Measurements from ENCODE around the gene ATP5PO. TPM values are rescaled to one million over a fixed set of nuclear protein-coding genes. Genes with fewer than 3 reads are reported as not detected.

The ATP5PO gene
- total RNA-seq, 1 experiment from 2014 or later = 386 TPM

DNA sequence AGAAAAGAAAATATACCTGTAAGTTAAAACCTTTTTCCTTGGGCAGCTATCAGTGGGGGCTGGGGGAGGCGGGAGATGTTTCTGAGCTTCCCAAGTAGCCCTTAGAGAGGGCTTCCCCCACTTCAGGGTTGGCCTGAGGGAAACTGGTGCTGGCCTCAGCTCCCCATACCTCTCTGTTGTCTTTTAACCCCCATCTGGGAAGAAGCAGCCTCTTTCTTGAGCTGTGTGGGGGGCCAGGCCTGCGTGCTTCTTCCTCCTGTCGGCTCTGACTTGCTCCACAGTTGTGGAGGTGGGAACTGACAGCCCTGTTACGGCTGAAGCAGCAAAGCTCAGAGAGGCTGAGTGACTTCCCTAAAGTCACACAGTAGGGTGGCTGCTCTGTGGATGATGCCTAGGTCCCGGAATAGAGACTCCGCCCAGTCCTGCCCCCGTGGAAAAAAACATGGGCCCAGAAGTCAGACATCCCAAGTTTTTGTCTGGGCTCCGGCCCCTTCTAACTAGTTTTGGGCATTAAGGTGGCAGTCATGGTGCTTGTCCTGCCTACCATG is 55.2 kb downstream of the ATP5PO start:
- ChIA-PET POLR2A (ENCODE audit: unreplicated experiment) (no interaction called here), CTCF (no interaction called here)
- H3K36me3 ChIP-seq (ENCODE audit: low read depth, low read length) = no peaks in the 10 kb centered on the region
- no TSS peak for BruUV-seq (replicated peaks)
- no peak overlapping the region for H3K4me3 ChIP-seq (ENCODE audit: low read length)
- H3F3A ChIP-seq (ENCODE audit: low read length, unreplicated experiment) = no peaks in the 10 kb centered on the region
- intact Hi-C loops (cut with micrococcal nuclease) = no loop called here
- DNase-seq (no peak), ATAC-seq (no peak)
- no peaks in the 10 kb centered on the region for H3K79me2 ChIP-seq (ENCODE audit: low read length)
- no peak overlapping the region for H3K27ac ChIP-seq (ENCODE audit: low read length)
- H2AFZ ChIP-seq (ENCODE audit: low read length) = no peak overlapping the region
- H3K9me2 ChIP-seq (replicated peaks; ENCODE audit: low read length) = no peaks in the 10 kb centered on the region
- H3K27me3 ChIP-seq (ENCODE audit: low read length) = no peaks in the 10 kb centered on the region
- H3K4me1 ChIP-seq (ENCODE audit: insufficient read depth, low read length) = no peaks in the 10 kb centered on the region
- no peaks in the 10 kb centered on the region for H3K9me3 ChIP-seq (ENCODE audit: low read length)
- no peaks in the 10 kb centered on the region for H4K20me1 ChIP-seq (ENCODE audit: low read length)
- H3K4me2 ChIP-seq (ENCODE audit: low read length) = no peak overlapping the region
- no peak overlapping the region for H3K9ac ChIP-seq (ENCODE audit: low read length)
- TF ChIP-seq EZH2phosphoT487 (IDR thresholded peaks at IDR 0.05; ENCODE audit: borderline replicate concordance, low read length) = no peak

DNA sequence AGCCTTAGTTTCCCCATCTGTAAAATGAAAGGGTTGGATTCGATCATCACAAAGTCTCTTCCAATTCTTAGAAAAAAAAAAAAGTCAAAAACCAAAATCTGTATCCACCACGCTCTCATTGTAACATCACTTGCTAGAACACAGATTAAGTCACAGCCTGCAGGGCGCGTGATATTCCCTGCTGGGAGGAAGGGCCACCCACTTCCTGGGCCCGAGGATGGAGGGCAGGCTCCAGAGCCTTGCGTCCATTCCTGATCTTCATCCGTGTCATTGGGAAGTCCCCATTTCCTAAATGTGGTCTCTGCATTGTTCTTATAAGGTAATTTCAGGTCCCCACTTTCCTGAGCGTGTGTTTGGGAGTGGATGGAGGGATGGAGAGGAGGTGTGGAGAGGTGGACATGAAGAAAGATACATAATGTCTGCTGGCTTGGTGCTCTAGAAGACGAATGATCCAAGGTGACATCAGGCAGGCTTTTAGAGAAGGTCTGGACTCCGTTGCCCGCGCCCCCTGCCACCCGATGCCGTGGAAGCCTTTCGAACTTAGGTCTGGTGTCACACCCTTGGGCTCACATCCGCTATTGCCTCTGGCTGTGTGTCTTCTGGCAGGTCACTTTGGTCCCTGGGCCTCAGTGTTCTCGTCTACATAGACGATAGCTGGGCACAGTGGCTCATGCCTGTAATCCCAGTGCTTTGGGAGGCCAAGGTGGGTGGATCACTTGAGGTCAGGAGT is 56.1 kb downstream of the ATP5PO start:
- Histone ChIP-seq H3K36me3 (ENCODE audit: low read depth, low read length) (no peaks in the 10 kb centered on the region), H3K27ac (ENCODE audit: low read length) (no peak overlapping the region), H3K79me2 (ENCODE audit: low read length) (no peaks in the 10 kb centered on the region), H3F3A (ENCODE audit: low read length, unreplicated experiment) (no peaks in the 10 kb centered on the region), H3K4me2 (ENCODE audit: low read length) (no peak overlapping the region), H3K9me3 (ENCODE audit: low read length) (no peaks in the 10 kb centered on the region), H3K4me1 (ENCODE audit: insufficient read depth, low read length) (peaks cover 6% of the 10 kb centered on the region), H3K27me3 (ENCODE audit: low read length) (no peaks in the 10 kb centered on the region), H3K9me2 (replicated peaks; ENCODE audit: low read length) (no peaks in the 10 kb centered on the region), H3K4me3 (ENCODE audit: low read length) (no peak overlapping the region), H3K9ac (ENCODE audit: low read length) (no peak overlapping the region), H2AFZ (ENCODE audit: low read length) (no peak overlapping the region), H4K20me1 (ENCODE audit: low read length) (no peaks in the 10 kb centered on the region)
- ATAC-seq (no peak), DNase-seq (no peak)
- intact Hi-C loops (cut with micrococcal nuclease) = no loop called here
- no TSS peak for BruUV-seq (replicated peaks)
- ChIA-PET POLR2A (ENCODE audit: unreplicated experiment) (no interaction called here), CTCF (no interaction called here)
- TF ChIP-seq EZH2 (IDR thresholded peaks at IDR 0.05; ENCODE audit: low read length, unreplicated experiment) = no peak
- no peak for TF ChIP-seq EZH2phosphoT487 (IDR thresholded peaks at IDR 0.05; ENCODE audit: borderline replicate concordance, low read length)
- TF ChIP-seq, protein P1, sequence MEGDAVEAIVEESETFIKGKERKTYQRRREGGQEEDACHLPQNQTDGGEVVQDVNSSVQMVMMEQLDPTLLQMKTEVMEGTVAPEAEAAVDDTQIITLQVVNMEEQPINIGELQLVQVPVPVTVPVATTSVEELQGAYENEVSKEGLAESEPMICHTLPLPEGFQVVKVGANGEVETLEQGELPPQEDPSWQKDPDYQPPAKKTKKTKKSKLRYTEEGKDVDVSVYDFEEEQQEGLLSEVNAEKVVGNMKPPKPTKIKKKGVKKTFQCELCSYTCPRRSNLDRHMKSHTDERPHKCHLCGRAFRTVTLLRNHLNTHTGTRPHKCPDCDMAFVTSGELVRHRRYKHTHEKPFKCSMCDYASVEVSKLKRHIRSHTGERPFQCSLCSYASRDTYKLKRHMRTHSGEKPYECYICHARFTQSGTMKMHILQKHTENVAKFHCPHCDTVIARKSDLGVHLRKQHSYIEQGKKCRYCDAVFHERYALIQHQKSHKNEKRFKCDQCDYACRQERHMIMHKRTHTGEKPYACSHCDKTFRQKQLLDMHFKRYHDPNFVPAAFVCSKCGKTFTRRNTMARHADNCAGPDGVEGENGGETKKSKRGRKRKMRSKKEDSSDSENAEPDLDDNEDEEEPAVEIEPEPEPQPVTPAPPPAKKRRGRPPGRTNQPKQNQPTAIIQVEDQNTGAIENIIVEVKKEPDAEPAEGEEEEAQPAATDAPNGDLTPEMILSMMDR (conservative IDR thresholded peaks at IDR 0.05; ENCODE audit: low read depth, low read length) = no peak

DNA sequence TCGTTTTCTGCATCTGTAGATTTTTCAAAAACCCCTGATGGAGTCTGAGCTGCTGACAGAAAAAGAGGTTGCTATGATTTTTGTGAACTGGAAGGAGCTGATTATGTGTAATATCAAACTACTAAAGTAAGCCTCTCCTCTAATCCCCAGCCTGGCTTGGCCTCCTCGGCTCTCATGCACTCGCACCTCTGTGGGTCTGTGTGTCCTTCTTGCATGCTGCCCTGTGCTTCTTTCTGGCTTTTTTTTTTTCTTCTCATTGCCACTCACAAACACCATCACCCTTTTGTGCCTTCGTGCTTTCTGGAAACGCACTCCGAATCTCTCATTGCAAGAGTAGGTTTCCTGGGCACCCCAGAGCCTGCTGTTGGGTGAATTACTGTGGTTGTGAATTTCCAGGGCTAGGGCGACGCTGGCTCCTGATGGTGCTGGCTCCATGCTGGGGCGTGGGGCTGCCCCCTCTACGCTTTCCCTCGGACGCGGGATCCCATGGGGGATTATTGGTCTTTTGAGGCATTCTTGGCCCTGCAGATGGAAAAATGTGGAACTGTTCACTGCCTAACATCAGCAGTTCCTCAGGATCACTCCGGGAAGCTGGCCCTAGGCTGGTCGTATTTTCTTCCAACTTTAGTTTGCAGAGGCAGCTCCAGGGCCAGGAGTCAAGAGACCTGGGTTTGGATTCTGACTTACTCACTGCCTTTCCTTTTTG is 56.8 kb downstream of the ATP5PO start:
- Histone ChIP-seq H3K36me3 (ENCODE audit: low read depth, low read length) (no peaks in the 10 kb centered on the region), H3K27me3 (ENCODE audit: low read length) (no peaks in the 10 kb centered on the region), H3F3A (ENCODE audit: low read length, unreplicated experiment) (no peaks in the 10 kb centered on the region), H3K27ac (ENCODE audit: low read length) (no peak overlapping the region), H3K4me3 (ENCODE audit: low read length) (no peak overlapping the region), H3K79me2 (ENCODE audit: low read length) (no peaks in the 10 kb centered on the region), H3K4me2 (ENCODE audit: low read length) (no peak overlapping the region), H3K9me3 (ENCODE audit: low read length) (no peaks in the 10 kb centered on the region), H3K4me1 (ENCODE audit: insufficient read depth, low read length) (peaks cover 13% of the 10 kb centered on the region), H3K9me2 (replicated peaks; ENCODE audit: low read length) (no peaks in the 10 kb centered on the region), H3K9ac (ENCODE audit: low read length) (no peak overlapping the region), H2AFZ (ENCODE audit: low read length) (no peak overlapping the region), H4K20me1 (ENCODE audit: low read length) (no peaks in the 10 kb centered on the region)
- ChIA-PET CTCF (no interaction called here), POLR2A (ENCODE audit: unreplicated experiment) (no interaction called here)
- no peak for ATAC-seq
- TF ChIP-seq EZH2phosphoT487 (IDR thresholded peaks at IDR 0.05; ENCODE audit: borderline replicate concordance, low read length) (no peak), EZH2 (IDR thresholded peaks at IDR 0.05; ENCODE audit: low read length, unreplicated experiment) (no peak)
- TF ChIP-seq, protein P1 (conservative IDR thresholded peaks at IDR 0.05; ENCODE audit: low read depth, low read length) = no peak
- DNase-seq = no peak
- intact Hi-C loops (cut with micrococcal nuclease) = no loop called here
- BruUV-seq (replicated peaks) = no TSS peak
